Heart left ventricle (tissue), 13 donors: ENCODE data around the gene GOT1.

Experiments used
- CTCF ChIP-seq, 12 donors: fragments of 200-600 bp; sonication (generic) in 4 of 12; IDR thresholded peaks; one replicate each; pipeline versions ENCODE4 v1.5.0 to v1.8.0; 2018 to 2022; ENCODE audit warnings: antibody characterized with exemption in 12 of 12, mild to moderate bottlenecking in 5 of 12
- POLR2A ChIP-seq, 2 donors: fragments of 450-650 bp; IDR thresholded peaks; one replicate each; pipeline ENCODE4 v1.6.1; 2017; ENCODE audit warnings: antibody characterized with exemption in 2 of 2, mild to moderate bottlenecking in 2 of 2, moderate library complexity in 2 of 2
- donor health status: ischemic (EF 13 %, LVEDD 7.1; RV severe dilation, severe dysfunction).
- donor health status: DM: no; HTN: yes; CAD: no.
- donor health status: DM: no; HTN: no; CAD: no.
- donor health status: ischemic (EF 25% LVEDD 6.9; RV normal size, moderate dysfunction).
- donor health status: ischemic (EF 25% LVEDD 5.7; RV mildly dilated, moderate dysfunction).
- donor health status: ischemic (EF 35%, LVEDD 5.7; RV mildly dilated, moderate dysfunction).
- donor health status: nonischemic (EF 11% LVEDD 7.7; RV severe dilation, severe dysfunction).
- donor health status: DM: yes; HTN: yes; CAD: no.
- donor health status: PGD.
- donor health status: ischemic (EF 29% LVEDD 5.4; RV normal size, mild dysfunction).
- donor health status: nonischemic (EF 23%, LVEDD 6.1; RV moderate dilation, normal function).

GRCh38 chr10:99410146-99410545, 20.3 kb downstream of the GOT1 start:
- TF ChIP-seq CTCF (IDR thresholded peaks at IDR 0.05) (no peak), POLR2A (IDR thresholded peaks at IDR 0.05) (no peak)
